Calu3 (cell line): ENCODE results near the gene CHRNB1. TPM values are rescaled to one million over a fixed set of nuclear protein-coding genes. Genes with fewer than 3 reads are reported as not detected.

Experiments used
- BruUV-seq: library from RNA; stranded (reverse); fragments of 400-500 nt; replicated peaks from 2 replicates; lab custom pipeline; 2021; lab: Mats Ljungman, UMichigan
- CTCF ChIA-PET: fragments of 300-600 bp; sonication (Branson Sonifier 250); formaldehyde crosslinking; loops from one replicate; lab custom pipeline; 2022; ENCODE audit warnings: antibody characterized with exemption; lab: Charles Lee
- DNase-seq: peaks from one replicate; pipeline ENCODE4 v3.0.0; 2022
- H3K27ac Mint-ChIP-seq: one replicate; pipeline ENCODE4 v1.8.0; 2022; ENCODE audit warnings: mixed read lengths; ENCODE audit not compliant: unreplicated experiment
- H3K27me3 Mint-ChIP-seq: one replicate; pipeline ENCODE4 v1.8.0; 2022; ENCODE audit warnings: mixed read lengths; ENCODE audit not compliant: unreplicated experiment
- H3K36me3 Mint-ChIP-seq: one replicate; pipeline ENCODE4 v1.8.0; 2022; ENCODE audit warnings: mild to moderate bottlenecking, moderate library complexity, mixed read lengths; ENCODE audit not compliant: insufficient read depth, unreplicated experiment
- H3K4me1 Mint-ChIP-seq: one replicate; pipeline ENCODE4 v1.8.0; 2022; ENCODE audit warnings: mild to moderate bottlenecking, low read depth, mixed read lengths; ENCODE audit not compliant: unreplicated experiment
- H3K4me3 Mint-ChIP-seq: one replicate; pipeline ENCODE4 v1.8.0; 2022; ENCODE audit warnings: mild to moderate bottlenecking, low read depth, moderate library complexity, mixed read lengths; ENCODE audit not compliant: unreplicated experiment
- H3K9me3 Mint-ChIP-seq: one replicate; pipeline ENCODE4 v1.8.0; 2022; ENCODE audit warnings: low read depth, mixed read lengths; ENCODE audit not compliant: unreplicated experiment
- CTCF ChIP-seq: fragments of 200-600 bp; IDR thresholded peaks from one replicate; pipeline ENCODE4 v1.8.0; 2022; ENCODE audit warnings: antibody characterized with exemption; ENCODE audit not compliant: unreplicated experiment
- intact Hi-C: fragments of 100-400 bp; cut with micrococcal nuclease; formaldehyde crosslinking; loops from one replicate; pipeline ENCODE4 v1.10.0; 2022; ENCODE audit not compliant: unreplicated experiment
- total RNA-seq: library from RNA; stranded (reverse); gene quantifications from 2 replicates; pipeline ENCODE4 v1.2.3, GENCODE V29; 2022

The CHRNB1 gene
- total RNA-seq, 1 experiment from 2014 or later: 2.4 TPM

- Mint-ChIP-seq H3K9me3 (no peaks in the 10 kb centered on the region), H3K27me3 (no peaks in the 10 kb centered on the region), H3K4me1 (no peaks in the 10 kb centered on the region), H3K36me3 (peaks cover 26% of the 10 kb centered on the region), H3K4me3 (no peak overlapping the region), H3K27ac (no peak overlapping the region)
- no TSS peak for BruUV-seq
- TF ChIP-seq CTCF: no peak
- CTCF ChIA-PET: no interaction called here
- intact Hi-C loops: no loop called here
- DNase-seq: no peak
Measured at GRCh38 chr17:7459961-7460545, 15.2 kb downstream of the CHRNB1 start.

GRCh38 chr17:7460850-7461660 is 16.2 kb downstream of the CHRNB1 start:
- H3K36me3 Mint-ChIP-seq: peaks cover 22% of the 10 kb centered on the region
- no peak overlapping the region for H3K27ac Mint-ChIP-seq
- intact Hi-C loops: no loop called here
- no peak overlapping the region for H3K4me3 Mint-ChIP-seq
- TF ChIP-seq CTCF: no peak
- no TSS peak for BruUV-seq
- no peaks in the 10 kb centered on the region for H3K27me3 Mint-ChIP-seq
- no peaks in the 10 kb centered on the region for H3K9me3 Mint-ChIP-seq
- no peak for DNase-seq
- H3K4me1 Mint-ChIP-seq: no peaks in the 10 kb centered on the region
- CTCF ChIA-PET: no interaction called here

- H3K36me3 Mint-ChIP-seq: peaks cover 22% of the 10 kb centered on the region
- no peak for TF ChIP-seq CTCF
- H3K9me3 Mint-ChIP-seq: no peaks in the 10 kb centered on the region
- no peak overlapping the region for H3K27ac Mint-ChIP-seq
- H3K4me1 Mint-ChIP-seq: no peaks in the 10 kb centered on the region
- CTCF ChIA-PET: interaction anchor here (0.6 kb wide), 1 partner anchor 22 kb away, joined by 5 read pairs; no protein-coding TSS in a partner anchor
- no peaks in the 10 kb centered on the region for H3K27me3 Mint-ChIP-seq
- intact Hi-C loops: no loop called here
- H3K4me3 Mint-ChIP-seq: no peak overlapping the region
- no peak for DNase-seq
- no TSS peak for BruUV-seq
Measured at GRCh38 chr17:7462474-7463371, 17.9 kb downstream of the CHRNB1 start.

- Mint-ChIP-seq H3K4me3 (no peak overlapping the region), H3K27me3 (no peaks in the 10 kb centered on the region), H3K4me1 (no peaks in the 10 kb centered on the region), H3K36me3 (peaks cover 22% of the 10 kb centered on the region), H3K27ac (no peak overlapping the region), H3K9me3 (no peaks in the 10 kb centered on the region)
- intact Hi-C loops: no loop called here
- DNase-seq: no peak
- TF ChIP-seq CTCF: no peak
- CTCF ChIA-PET: interaction anchor here (0.6 kb wide), 1 partner anchor 22 kb away, joined by 5 read pairs; no protein-coding TSS in a partner anchor
- BruUV-seq: no TSS peak
Measured at GRCh38 chr17:7463372-7463846, 18.5 kb downstream of the CHRNB1 start.
